NCI-H1436 (cell line): ENCODE data around the gene ANXA7.

Experiments
- DNase-seq: peaks from one replicate; lab custom pipeline; 2025; lab: John Stamatoyannopoulos, UW

Gene ANXA7

GRCh38 chr10:73413528-73414229, at the start of gene ANXA7:
TSS of gene ANXA7 (minus strand) at chr10:73414058. CDS start at chr10:73400856, 13,202 bp downstream.
- DNase-seq: peak; percentile 89

GRCh38 chr10:73460897-73461296, 47.0 kb upstream of the ANXA7 start:
- DNase-seq: no peak

- no peak for DNase-seq
Observed at GRCh38 chr10:73459683-73460314, 45.9 kb upstream of the ANXA7 start.

GRCh38 chr10:73456187-73456890, 42.5 kb upstream of the ANXA7 start:
- DNase-seq: no peak

- no peak for DNase-seq
Observed at GRCh38 chr10:73449113-73449512, 35.3 kb upstream of the ANXA7 start.

GRCh38 chr10:73448384-73448783, 34.5 kb upstream of the ANXA7 start:
- no peak for DNase-seq

- no peak for DNase-seq
Observed at GRCh38 chr10:73446926-73447325, 33.1 kb upstream of the ANXA7 start.

GRCh38 chr10:73444457-73444856, 30.6 kb upstream of the ANXA7 start:
- no peak for DNase-seq

GRCh38 chr10:73439605-73440312, 25.9 kb upstream of the ANXA7 start:
- peak; percentile 6 for DNase-seq

- DNase-seq: no peak
Observed at GRCh38 chr10:73439055-73439454, 25.2 kb upstream of the ANXA7 start.

GRCh38 chr10:73433538-73433867, 19.6 kb upstream of the ANXA7 start, which contains the start of gene MSS51:
TSS of gene MSS51 (minus strand) at chr10:73433561. CDS start at chr10:73428284, 5,277 bp downstream.
- DNase-seq: no peak

GRCh38 chr10:73432646-73433537, 19.0 kb upstream of the ANXA7 start:
- no peak for DNase-seq

GRCh38 chr10:73426318-73426717, 12.5 kb upstream of the ANXA7 start:
- no peak for DNase-seq

- DNase-seq: no peak
Observed at GRCh38 chr10:73424478-73424877, 10.6 kb upstream of the ANXA7 start.

GRCh38 chr10:73423309-73423708, 9.5 kb upstream of the ANXA7 start:
- no peak for DNase-seq

GRCh38 chr10:73416571-73416970, 2.7 kb upstream of the ANXA7 start:
- DNase-seq: no peak

GRCh38 chr10:73414230-73414945, 530 bp upstream of the ANXA7 start:
- DNase-seq: no peak

- peak; percentile 17 for DNase-seq
Observed at GRCh38 chr10:73413108-73413527, 740 bp downstream of the ANXA7 start.

GRCh38 chr10:73410897-73411296, 3.0 kb downstream of the ANXA7 start:
- DNase-seq: no peak

- DNase-seq: no peak
Observed at GRCh38 chr10:73408978-73409521, 4.8 kb downstream of the ANXA7 start.
